Mesendoderm (in vitro differentiated cells): ENCODE results near the gene PFKFB4.
A peak's percentile ranks its signal among the peaks of the same experiment; 100 is the strongest.
"Not testable (repeated sequence)": the region's sequence is repeated elsewhere in the genome, so short reads cannot be mapped to it uniquely, and the experiment has no call there.

Experiments
- DNase-seq: peaks from one replicate; pipeline ENCODE4 v3.0.0; 2013
- H2AK5ac ChIP-seq: 2 replicates; pipeline ENCODE4 v1.6.1; 2013; ENCODE audit warnings: low read length, inconsistent platforms
- H2BK120ac ChIP-seq: 2 replicates; pipeline ENCODE4 v1.6.1; 2013; ENCODE audit warnings: low read depth, mild to moderate bottlenecking, low read length, moderate library complexity, mixed read lengths
- H2BK15ac ChIP-seq: replicated peaks from 2 replicates; pipeline ENCODE4 v1.6.1; 2013; ENCODE audit warnings: low read depth, mild to moderate bottlenecking, moderate library complexity
- H2BK5ac ChIP-seq: 2 replicates; pipeline ENCODE4 v1.6.1; 2013; ENCODE audit warnings: low read length, inconsistent platforms
- H3K18ac ChIP-seq: 2 replicates; pipeline ENCODE4 v1.6.1; 2013; ENCODE audit warnings: mild to moderate bottlenecking, low read length, mixed read lengths
- H3K23ac ChIP-seq: one replicate; pipeline ENCODE4 v1.6.1; 2013; ENCODE audit warnings: low read length
- H3K27ac ChIP-seq: 2 replicates; pipeline ENCODE4 v1.5.1; 2013; ENCODE audit warnings: low read depth, mild to moderate bottlenecking, inconsistent platforms, low read length, moderate library complexity
- H3K27me3 ChIP-seq: 2 replicates; pipeline ENCODE4 v1.6.1; 2013; ENCODE audit warnings: low read length, control low read depth, mild to moderate bottlenecking, inconsistent platforms; ENCODE audit not compliant: insufficient read depth, poor library complexity
- H3K36me3 ChIP-seq: 2 replicates; pipeline ENCODE4 v1.6.1; 2013; ENCODE audit warnings: low read length, inconsistent platforms; ENCODE audit not compliant: control insufficient read depth, insufficient read depth
- H3K4ac ChIP-seq: one replicate; pipeline ENCODE4 v1.6.1; 2013; ENCODE audit warnings: low read depth, mild to moderate bottlenecking, low read length, moderate library complexity
- H3K4me1 ChIP-seq: 2 replicates; pipeline ENCODE4 v1.6.1; 2013; ENCODE audit warnings: low read depth, low read length, inconsistent platforms; ENCODE audit not compliant: control insufficient read depth
- H3K4me2 ChIP-seq: 2 replicates; pipeline ENCODE4 v1.6.1; 2013; ENCODE audit warnings: low read length
- H3K4me3 ChIP-seq: 2 replicates; pipeline ENCODE4 v1.5.1; 2013; ENCODE audit warnings: mild to moderate bottlenecking, low read length
- H3K56ac ChIP-seq: one replicate; pipeline ENCODE4 v1.6.1; 2013; ENCODE audit warnings: low read length
- H3K79me1 ChIP-seq: 2 replicates; pipeline ENCODE4 v1.6.1; 2013; ENCODE audit warnings: low read length, inconsistent platforms
- H3K79me2 ChIP-seq: 2 replicates; pipeline ENCODE4 v1.6.1; 2013; ENCODE audit warnings: mild to moderate bottlenecking, low read length; ENCODE audit not compliant: control insufficient read depth, insufficient read depth
- H3K9ac ChIP-seq: 2 replicates; pipeline ENCODE4 v1.6.1; 2013; ENCODE audit warnings: low read length, inconsistent platforms
- H4K5ac ChIP-seq: one replicate; pipeline ENCODE4 v1.6.1; 2013; ENCODE audit warnings: low read length
- H4K8ac ChIP-seq: one replicate; pipeline ENCODE4 v1.6.1; 2013; ENCODE audit warnings: low read depth, mild to moderate bottlenecking, control low read depth, low read length, moderate library complexity
- WGBS: extraction: QIAGEN DNeasy Blood & Tissue Kit; methylation state at CpG from one replicate; pipeline ENCODE4 v1.1.7; 2013; ENCODE audit warnings: low lambda C conversion rate, missing lambda C conversion rate; ENCODE audit not compliant: insufficient coverage; ENCODE audit errors: extremely low coverage; 5-methylcytosine and 5-hydroxymethylcytosine counted together

The PFKFB4 gene

DNA sequence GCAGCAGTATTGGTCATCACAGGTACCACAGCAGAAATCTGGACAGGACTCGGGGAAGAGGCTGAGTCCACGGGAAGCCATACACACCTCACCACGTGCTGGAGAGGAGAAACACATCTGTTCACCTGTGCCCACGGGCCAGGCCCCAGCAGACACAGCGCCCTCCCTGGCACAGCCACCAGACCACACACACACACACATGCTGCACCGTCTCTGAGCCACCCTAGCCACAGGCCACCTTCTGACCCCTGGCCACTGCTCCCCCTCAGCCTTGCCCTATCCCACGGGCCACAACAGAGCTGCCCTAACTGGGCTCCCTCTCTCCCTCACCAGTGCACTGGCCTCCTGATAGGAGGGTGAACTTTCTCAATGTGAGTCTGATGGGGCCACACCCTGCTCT is 55.4 kb downstream of the PFKFB4 start:
- Histone ChIP-seq H3K79me2 (no peaks in the 10 kb centered on the region), H3K4me3 (no peak overlapping the region), H3K79me1 (peaks cover 3% of the 10 kb centered on the region), H3K18ac (no peak overlapping the region), H3K23ac (no peak overlapping the region), H2AK5ac (no peak overlapping the region), H3K4me2 (no peak overlapping the region), H3K9ac (no peak overlapping the region), H3K36me3 (no peaks in the 10 kb centered on the region), H4K5ac (no peak overlapping the region), H2BK120ac (no peak overlapping the region), H2BK15ac (no peak overlapping the region), H3K56ac (no peak overlapping the region), H3K4me1 (peaks cover 10% of the 10 kb centered on the region), H3K4ac (no peak overlapping the region), H3K27ac (no peak overlapping the region), H2BK5ac (no peak overlapping the region), H3K27me3 (no peaks in the 10 kb centered on the region), H4K8ac (no peak overlapping the region)
- no peak for DNase-seq
- no CpG with 5 or more reads among the region's 7 CpGs for WGBS

DNA sequence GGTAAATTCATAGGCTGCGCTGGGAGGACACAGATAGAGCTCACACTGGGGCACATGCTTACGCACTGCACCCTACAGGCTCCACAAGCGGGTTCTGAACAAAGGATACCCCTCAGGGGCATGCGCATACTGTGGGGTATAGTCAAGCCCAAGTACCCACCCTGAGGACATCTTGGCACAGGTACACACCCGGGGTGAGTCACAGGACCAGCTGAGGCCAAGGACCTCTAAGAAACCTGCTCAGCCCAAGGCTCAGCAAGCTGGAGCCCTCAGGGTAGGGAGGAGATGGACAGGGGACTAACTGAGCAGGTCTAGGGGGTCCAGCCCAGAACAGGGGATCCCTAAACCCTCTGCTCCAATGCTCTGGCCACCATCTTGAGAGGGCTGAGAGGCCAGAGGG is 55.9 kb downstream of the PFKFB4 start:
- Histone ChIP-seq H3K27ac (no peak overlapping the region), H3K4ac (no peak overlapping the region), H2BK120ac (no peak overlapping the region), H3K4me2 (no peak overlapping the region), H3K56ac (no peak overlapping the region), H3K79me1 (peaks cover 3% of the 10 kb centered on the region), H3K79me2 (no peaks in the 10 kb centered on the region), H4K5ac (no peak overlapping the region), H3K4me3 (no peak overlapping the region), H3K4me1 (peaks cover 8% of the 10 kb centered on the region), H2AK5ac (no peak overlapping the region), H2BK15ac (no peak overlapping the region), H3K27me3 (no peaks in the 10 kb centered on the region), H2BK5ac (no peak overlapping the region), H3K23ac (no peak overlapping the region), H4K8ac (no peak overlapping the region), H3K9ac (no peak overlapping the region), H3K18ac (no peak overlapping the region), H3K36me3 (no peaks in the 10 kb centered on the region)
- DNase-seq, result no peak
- no CpG with 5 or more reads among the region's 5 CpGs for WGBS

DNA sequence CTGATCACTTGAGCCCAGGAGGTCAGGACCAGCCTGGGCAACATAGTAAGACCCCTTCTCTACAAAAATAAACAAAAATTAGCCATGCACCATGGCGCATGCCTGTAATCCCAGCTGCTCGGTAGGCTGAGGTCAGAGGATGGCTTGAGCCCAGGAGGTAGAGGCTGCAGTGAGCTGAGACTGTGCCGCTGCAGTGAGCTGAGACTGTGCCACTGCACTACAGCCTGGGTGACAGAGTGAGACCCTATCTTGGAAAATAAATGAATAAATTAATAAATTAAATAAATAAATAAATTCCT is 63.5 kb downstream of the PFKFB4 start:
- no peak overlapping the region for H3K23ac ChIP-seq
- H3K4me2 ChIP-seq, result no peak overlapping the region
- H2BK120ac ChIP-seq, result no peak overlapping the region
- no peaks in the 10 kb centered on the region for H3K79me2 ChIP-seq
- H3K27me3 ChIP-seq, result no peaks in the 10 kb centered on the region
- H2BK5ac ChIP-seq, result no peak overlapping the region
- H4K8ac ChIP-seq, result no peak overlapping the region
- H3K4me1 ChIP-seq, result no peaks in the 10 kb centered on the region
- no CpG with 5 or more reads among the region's 3 CpGs for WGBS
- DNase-seq, result no peak
- no peak overlapping the region for H3K9ac ChIP-seq
- no peak overlapping the region for H2AK5ac ChIP-seq
- no peak overlapping the region for H2BK15ac ChIP-seq
- H3K36me3 ChIP-seq, result peaks cover 2% of the 10 kb centered on the region
- H3K27ac ChIP-seq, result no peak overlapping the region
- H3K79me1 ChIP-seq, result no peaks in the 10 kb centered on the region
- no peak overlapping the region for H3K4me3 ChIP-seq
- no peak overlapping the region for H3K18ac ChIP-seq
- no peak overlapping the region for H3K56ac ChIP-seq
- H4K5ac ChIP-seq, result no peak overlapping the region
- H3K4ac ChIP-seq, result no peak overlapping the region

DNA sequence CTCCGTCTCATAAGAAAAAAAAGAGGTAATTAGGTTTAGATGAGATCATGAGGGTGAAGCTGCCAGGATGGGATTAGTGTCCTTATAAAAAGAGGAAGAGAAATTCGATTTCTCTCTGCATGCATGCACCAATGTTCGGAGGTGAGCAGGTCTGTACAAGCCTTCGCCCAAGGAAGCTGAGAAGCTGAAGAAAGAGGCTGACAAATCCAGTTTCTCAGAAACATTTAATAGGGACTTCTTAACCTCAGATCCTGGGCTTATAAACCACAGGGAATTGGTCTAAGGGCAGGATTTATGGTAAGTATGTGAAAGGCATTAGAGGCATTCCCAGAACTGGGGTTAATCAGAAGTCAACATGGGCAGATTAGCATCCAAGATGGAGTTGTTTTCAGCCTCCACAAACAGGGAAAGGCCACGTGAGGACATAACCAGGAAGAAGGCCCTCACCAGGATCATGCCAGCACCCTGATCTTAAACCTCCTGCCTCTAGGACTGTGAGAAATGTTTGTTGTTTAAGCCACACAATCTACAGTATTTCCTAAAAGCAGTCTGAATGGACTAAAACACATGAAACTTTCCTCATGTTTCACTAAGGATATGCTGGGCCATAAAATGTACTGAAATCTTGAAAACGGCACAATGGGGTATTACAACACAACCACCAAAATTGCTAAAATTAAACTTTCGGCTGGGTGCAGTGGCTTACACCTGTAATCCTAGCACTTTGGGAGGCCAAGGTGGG is 64.0 kb downstream of the PFKFB4 start:
- no peaks in the 10 kb centered on the region for H3K79me1 ChIP-seq
- peak overlapping the region; percentile 45 for H3K23ac ChIP-seq
- no peak overlapping the region for H3K18ac ChIP-seq
- H2BK15ac ChIP-seq, result no peak overlapping the region
- H4K5ac ChIP-seq, result no peak overlapping the region
- H3K9ac ChIP-seq, result no peak overlapping the region
- H3K4me2 ChIP-seq, result no peak overlapping the region
- H2AK5ac ChIP-seq, result no peak overlapping the region
- no peak overlapping the region for H4K8ac ChIP-seq
- WGBS, result no CpG with 5 or more reads among the region's 7 CpGs
- H3K56ac ChIP-seq, result no peak overlapping the region
- H3K27ac ChIP-seq, result no peak overlapping the region
- no peaks in the 10 kb centered on the region for H3K79me2 ChIP-seq
- DNase-seq, result no peak
- H3K4me1 ChIP-seq, result no peaks in the 10 kb centered on the region
- H3K4me3 ChIP-seq, result no peak overlapping the region
- H2BK5ac ChIP-seq, result no peak overlapping the region
- H3K4ac ChIP-seq, result no peak overlapping the region
- H3K36me3 ChIP-seq, result peaks cover 2% of the 10 kb centered on the region
- no peak overlapping the region for H2BK120ac ChIP-seq
- no peaks in the 10 kb centered on the region for H3K27me3 ChIP-seq

DNA sequence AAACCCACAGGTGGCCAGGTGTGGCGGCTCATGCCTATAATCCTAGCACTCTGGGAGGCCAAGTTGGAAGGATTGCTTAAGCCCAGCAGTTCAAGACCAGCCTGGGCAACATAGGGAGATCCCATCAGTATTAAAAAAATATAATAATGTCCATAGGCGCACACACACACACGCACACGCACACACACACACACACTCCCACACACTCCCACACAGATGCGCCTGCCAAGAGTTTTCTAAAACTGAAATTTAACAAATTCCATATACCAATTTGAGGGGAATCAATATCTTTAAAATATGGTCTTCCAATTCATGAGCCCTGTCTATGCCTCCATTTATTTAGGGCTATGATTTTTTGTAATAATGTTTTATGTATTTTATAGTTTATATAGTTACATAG is 69.7 kb downstream of the PFKFB4 start:
- Histone ChIP-seq H3K27ac (no peak overlapping the region), H3K79me2 (no peaks in the 10 kb centered on the region), H3K27me3 (no peaks in the 10 kb centered on the region), H3K18ac (no peak overlapping the region), H2AK5ac (no peak overlapping the region), H2BK120ac (no peak overlapping the region), H3K4me1 (no peaks in the 10 kb centered on the region), H3K4me2 (no peak overlapping the region), H3K56ac (no peak overlapping the region), H2BK5ac (no peak overlapping the region), H2BK15ac (no peak overlapping the region), H3K9ac (no peak overlapping the region), H4K8ac (no peak overlapping the region), H3K79me1 (no peaks in the 10 kb centered on the region), H3K36me3 (no peaks in the 10 kb centered on the region), H3K4ac (no peak overlapping the region), H3K4me3 (no peak overlapping the region), H4K5ac (no peak overlapping the region), H3K23ac (no peak overlapping the region)
- WGBS, result no CpG with 5 or more reads among the region's 5 CpGs
- DNase-seq, result no peak

DNA sequence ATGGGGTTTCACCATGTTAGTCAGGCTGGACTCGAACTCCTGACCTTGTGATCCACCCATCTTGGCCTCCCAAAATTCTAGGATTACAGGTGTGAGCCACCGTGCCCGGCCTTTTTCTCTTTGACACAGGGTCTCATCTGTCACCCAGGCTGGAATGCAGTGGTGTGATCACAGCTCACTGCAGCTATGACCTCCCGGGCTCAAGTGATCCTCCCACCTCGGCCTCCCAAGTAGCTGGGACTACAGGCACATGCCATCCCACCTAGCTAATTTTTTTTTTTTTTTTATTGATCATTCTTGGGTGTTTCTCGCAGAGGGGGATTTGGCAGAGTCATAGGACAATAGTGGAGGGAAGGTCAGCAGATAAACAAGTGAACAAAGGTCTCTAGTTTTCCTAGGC is 73.8 kb downstream of the PFKFB4 start:
- not testable (repeated sequence) for H4K8ac ChIP-seq, H2BK15ac ChIP-seq, H3K23ac ChIP-seq, H4K5ac ChIP-seq, H3K4ac ChIP-seq, H3K56ac ChIP-seq, H2BK5ac ChIP-seq, H3K27ac ChIP-seq, DNase-seq, H3K4me1 ChIP-seq, H2BK120ac ChIP-seq, H3K18ac ChIP-seq, H3K79me1 ChIP-seq, H3K4me3 ChIP-seq, H3K9ac ChIP-seq, H2AK5ac ChIP-seq, H3K4me2 ChIP-seq, H3K36me3 ChIP-seq, H3K27me3 ChIP-seq, H3K79me2 ChIP-seq
- WGBS, result no CpG with 5 or more reads among the region's 6 CpGs
